HG02840 (cell line): ENCODE results near the gene MYZAP.

Source experiments
- ATAC-seq: cut with Tn5 transposase; IDR thresholded peaks from one replicate; pipeline ENCODE4 v1.9.1; 2021; ENCODE audit warnings: mild to moderate bottlenecking, moderate library complexity, moderate number of reproducible peaks; ENCODE audit not compliant: unreplicated experiment, low FRiP score

The MYZAP gene

GRCh38 chr15:57731530-57732103 lies 139.9 kb downstream of the MYZAP start:
- ATAC-seq: no peak

GRCh38 chr15:57732526-57733331 lies 141.0 kb downstream of the MYZAP start:
- ATAC-seq: no peak

- ATAC-seq: no peak
Measured at GRCh38 chr15:57734860-57735259, 143.2 kb downstream of the MYZAP start.
